ENCODE results near the gene RCOR1. TPM values are rescaled to one million over a fixed set of nuclear protein-coding genes. Genes with fewer than 3 reads are reported as not detected.

RCOR1 gene
- total and polyA plus RNA-seq, 2 of the 4 experiments (the other 2 are of a cell fraction) = 9.0 to 11.2 TPM

- Histone ChIP-seq H3K27ac (ENCODE audit: insufficient read depth, low read length) (no peak overlapping the region), H3K56ac (ENCODE audit: extremely low read depth, insufficient read depth, low read length) (no peak overlapping the region), H2AK9ac (replicated peaks; ENCODE audit: low read depth, low read length, poor library complexity) (no peak overlapping the region), H3K27me3 (ENCODE audit: control insufficient read depth, insufficient read depth, low read length) (peaks cover 15% of the 10 kb centered on the region), H3K14ac (replicated peaks; ENCODE audit: low read depth, low read length) (no peak overlapping the region), H3K4me1 (ENCODE audit: control insufficient read depth, insufficient read depth, low read length) (no peaks in the 10 kb centered on the region), H3K79me1 (ENCODE audit: low read depth in 1 of 2, low read length in 2 of 2) (no peaks in the 10 kb centered on the region), H3K23ac (ENCODE audit: low read depth, low read length) (no peak overlapping the region), H2AFZ (replicated peaks; ENCODE audit: low read length, poor library complexity) (no peak overlapping the region), H3K36me3 (ENCODE audit: control insufficient read depth, insufficient read depth, low read length) (no peaks in the 10 kb centered on the region), H3K4ac (ENCODE audit: low read depth, low read length) (no peak overlapping the region), H3K4me2 (ENCODE audit: low read depth, low read length) (no peak overlapping the region), H3K9me3 (ENCODE audit: control insufficient read depth, insufficient read depth, low read length) (no peaks in the 10 kb centered on the region; the same call in 1 of the 2 replicates), H3K9me1 (ENCODE audit: insufficient read depth, low read length) (no peaks in the 10 kb centered on the region; the same call in 1 of the 2 replicates), H3K4me3 (ENCODE audit: insufficient read depth, low read depth, low read length) (no peak overlapping the region), H3K18ac (ENCODE audit: low read depth, low read length) (no peak overlapping the region), H2BK20ac (ENCODE audit: low read depth, low read length) (no peak overlapping the region), H2BK5ac (ENCODE audit: low read depth, low read length, poor library complexity, severe bottlenecking) (no peak overlapping the region), H4K20me1 (ENCODE audit: insufficient read depth, low read length) (no peaks in the 10 kb centered on the region; the same call in 1 of the 2 replicates), H2BK15ac (ENCODE audit: low read depth, low read length) (no peak overlapping the region), H4K91ac (ENCODE audit: insufficient read depth, low read depth, low read length) (no peak overlapping the region), H2AK5ac (ENCODE audit: low read depth, low read length) (no peak overlapping the region), H4K8ac (ENCODE audit: low read depth in 2 of 2, low read length in 2 of 2) (no peak overlapping the region), H3K9ac (ENCODE audit: low read depth, low read length) (no peak overlapping the region), H2BK120ac (ENCODE audit: low read depth, low read length) (no peak overlapping the region), H4K5ac (ENCODE audit: low read depth, low read length) (no peak overlapping the region)
- dilution Hi-C loops (cut with HindIII; ENCODE audit: low sequenced_read_pairs, unreplicated experiment) (no loop called here), in situ Hi-C loops (cut with MboI; ENCODE audit: low sequenced_read_pairs) (no loop called here), intact Hi-C loops (cut with micrococcal nuclease) (no loop called here)
- ATAC-seq (ENCODE audit: low read depth) (no peak), DNase-seq (no peak)
- BruUV-seq (replicated peaks) = no TSS peak
- no CpG with 5 or more reads among the region's 11 CpGs for whole genome bisulfite sequencing, 2 experiments (ENCODE audit: extremely low coverage in 2 of 2, insufficient read length in 1 of 2)
- ChIA-PET CTCF (interaction anchor here (0.5 kb wide), 1 partner anchor 13 kb away, joined by 3 read pairs; no protein-coding TSS in a partner anchor), POLR2A (ENCODE audit: unreplicated experiment) (no interaction called here)
- TF ChIP-seq SMC3 (IDR thresholded peaks at IDR 0.05; ENCODE audit: low read depth, low read length) (no peak), POLR2A (IDR thresholded peaks at IDR 0.05; ENCODE audit: low read depth, low read length) (no peak), RCOR1 (IDR thresholded peaks at IDR 0.05; ENCODE audit: insufficient replicate concordance, low read length) (no peak), CEBPB (IDR thresholded peaks at IDR 0.05; ENCODE audit: low read depth, low read length) (no peak), MAFK (IDR thresholded peaks at IDR 0.05; ENCODE audit: low read depth, low read length) (no peak), MAZ (IDR thresholded peaks at IDR 0.05; ENCODE audit: borderline replicate concordance, low read depth, low read length) (no peak), CTCF (conservative IDR thresholded peaks at IDR 0.05; ENCODE audit: low read depth, low read length) (no peak), BHLHE40 (IDR thresholded peaks at IDR 0.05; ENCODE audit: low read depth, low read length) (no peak)
- TF ChIP-seq, protein P1, sequence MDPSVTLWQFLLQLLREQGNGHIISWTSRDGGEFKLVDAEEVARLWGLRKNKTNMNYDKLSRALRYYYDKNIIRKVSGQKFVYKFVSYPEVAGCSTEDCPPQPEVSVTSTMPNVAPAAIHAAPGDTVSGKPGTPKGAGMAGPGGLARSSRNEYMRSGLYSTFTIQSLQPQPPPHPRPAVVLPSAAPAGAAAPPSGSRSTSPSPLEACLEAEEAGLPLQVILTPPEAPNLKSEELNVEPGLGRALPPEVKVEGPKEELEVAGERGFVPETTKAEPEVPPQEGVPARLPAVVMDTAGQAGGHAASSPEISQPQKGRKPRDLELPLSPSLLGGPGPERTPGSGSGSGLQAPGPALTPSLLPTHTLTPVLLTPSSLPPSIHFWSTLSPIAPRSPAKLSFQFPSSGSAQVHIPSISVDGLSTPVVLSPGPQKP (IDR thresholded peaks at IDR 0.05; ENCODE audit: borderline replicate concordance, low read depth, low read length) = no peak
These were observed 165.2 kb downstream of the RCOR1 start for GRCh38 chr14:102757646-102758045.
